CD14-positive monocyte (primary cell): ENCODE results near the gene PMF1. TPM values are rescaled to one million over a fixed set of nuclear protein-coding genes. Genes with fewer than 3 reads are reported as not detected.

Experiments used
- DNase-seq, 3 donors: peaks; one replicate each; pipeline ENCODE4 v3.0.0-alpha.2; 2011 to 2022
- H2AFZ ChIP-seq: 2 replicates; pipeline ENCODE4 v1.6.0; 2012; ENCODE audit warnings: mild to moderate bottlenecking, low read depth, low read length, inconsistent platforms; ENCODE audit not compliant: insufficient read depth, poor library complexity, severe bottlenecking
- H3K27ac ChIP-seq, 2 donors: 1 replicate in 1 of 2; 2 replicates in 1 of 2; pipeline ENCODE4 v1.5.1; 2012 to 2013; ENCODE audit warnings: low read length in 2 of 2, control low read depth in 1 of 2, inconsistent platforms in 1 of 2, low read depth in 1 of 2, mild to moderate bottlenecking in 1 of 2
- H3K27me3 ChIP-seq, 2 donors: one replicate each; pipeline versions ENCODE4 v1.6.0 to v1.6.1; 2011 to 2013; ENCODE audit warnings: low read length in 2 of 2; ENCODE audit not compliant: control insufficient read depth in 2 of 2, insufficient read depth in 2 of 2
- H3K36me3 ChIP-seq, 2 donors: replicated peaks in 1 of 2; 1 replicate in 1 of 2; 2 replicates in 1 of 2; pipeline versions ENCODE4 v1.5.1 to v1.6.1; 2012 to 2013; ENCODE audit warnings: low read length in 2 of 2, control low read depth in 1 of 2, inconsistent platforms in 1 of 2, mild to moderate bottlenecking in 1 of 2; ENCODE audit not compliant: insufficient read depth in 2 of 2, control insufficient read depth in 1 of 2
- H3K4me1 ChIP-seq, 2 donors: 1 replicate in 1 of 2; 2 replicates in 1 of 2; pipeline versions ENCODE4 v1.5.1 to v1.6.1; 2012 to 2013; ENCODE audit warnings: low read length in 2 of 2, control low read depth in 1 of 2, inconsistent platforms in 1 of 2, mild to moderate bottlenecking in 1 of 2, moderate library complexity in 1 of 2; ENCODE audit not compliant: insufficient read depth in 2 of 2, control insufficient read depth in 1 of 2
- H3K4me2 ChIP-seq: replicated peaks from 2 replicates; pipeline ENCODE3; 2012; ENCODE audit warnings: low read length, moderate library complexity, mild to moderate bottlenecking; ENCODE audit not compliant: poor library complexity, severe bottlenecking; ENCODE audit errors: extremely low read depth
- H3K4me3 ChIP-seq, 3 experiments: fragments of 200-600 bp in 1 of 3; sonication (generic) in 1 of 3; replicated peaks in 1 of 3; 1 replicate in 2 of 3; 2 replicates in 1 of 3; pipeline ENCODE4 v1.5.1; 2011 to 2013; ENCODE audit warnings: low read length in 3 of 3, mild to moderate bottlenecking in 3 of 3, control low read depth in 2 of 3, low read depth in 2 of 3, inconsistent platforms in 1 of 3, moderate library complexity in 1 of 3
- H3K79me2 ChIP-seq: 2 replicates; pipeline ENCODE4 v1.6.0; 2012; ENCODE audit warnings: mild to moderate bottlenecking, control low read depth, inconsistent platforms, low read length, moderate library complexity; ENCODE audit not compliant: insufficient read depth
- H3K9ac ChIP-seq: 2 replicates; pipeline ENCODE4 v1.6.0; 2017; ENCODE audit warnings: low read length, mild to moderate bottlenecking; ENCODE audit not compliant: insufficient read depth, poor library complexity, severe bottlenecking
- H3K9me3 ChIP-seq, 2 donors: replicated peaks in 1 of 2; 1 replicate in 1 of 2; 2 replicates in 1 of 2; pipeline versions ENCODE4 v1.5.1 to v1.6.1; 2012 to 2013; ENCODE audit warnings: low read length in 2 of 2, control low read depth in 1 of 2; ENCODE audit not compliant: control insufficient read depth in 1 of 2, insufficient read depth in 1 of 2
- H4K20me1 ChIP-seq: 2 replicates; pipeline ENCODE4 v1.6.0; 2012; ENCODE audit warnings: mild to moderate bottlenecking, low read length, control low read depth, moderate library complexity; ENCODE audit not compliant: insufficient read depth
- H3K27ac Mint-ChIP-seq, 7 donors: one replicate each; pipeline ENCODE4 v1.8.0; 2020; ENCODE audit warnings: mild to moderate bottlenecking in 7 of 7, mixed read lengths in 7 of 7, moderate library complexity in 6 of 7, inconsistent platforms in 2 of 7
- H3K27me3 Mint-ChIP-seq, 3 donors: one replicate each; pipeline ENCODE4 v1.8.0; 2021 to 2022; ENCODE audit warnings: low read depth in 3 of 3, mild to moderate bottlenecking in 3 of 3, mixed read lengths in 3 of 3, moderate library complexity in 3 of 3, inconsistent platforms in 1 of 3
- H3K36me3 Mint-ChIP-seq, 2 donors: one replicate each; pipeline ENCODE4 v1.8.0; 2020; ENCODE audit warnings: mixed read lengths in 2 of 2, inconsistent platforms in 1 of 2, mild to moderate bottlenecking in 1 of 2
- H3K4me1 Mint-ChIP-seq: one replicate; pipeline ENCODE4 v1.8.0; 2020; ENCODE audit warnings: mild to moderate bottlenecking, mixed read lengths
- H3K4me3 Mint-ChIP-seq, 2 donors: one replicate each; pipeline ENCODE4 v1.8.0; 2020; ENCODE audit warnings: mild to moderate bottlenecking in 2 of 2, mixed read lengths in 2 of 2, moderate library complexity in 1 of 2
- H3K9me3 Mint-ChIP-seq, 7 donors: one replicate each; pipeline ENCODE4 v1.8.0; 2020 to 2022; ENCODE audit warnings: mixed read lengths in 7 of 7, mild to moderate bottlenecking in 6 of 7, moderate library complexity in 6 of 7, inconsistent platforms in 2 of 7
- WGBS: methylation state at CpG from one replicate; pipeline ENCODE4 v1.1.5; 2013; ENCODE audit warnings: missing lambda C conversion rate; ENCODE audit not compliant: insufficient coverage; 5-methylcytosine and 5-hydroxymethylcytosine counted together
- intact Hi-C, 2 donors: fragments of 100-400 bp; cut with micrococcal nuclease; formaldehyde crosslinking; loops; one replicate each; pipeline versions ENCODE4 v1.15.0 to v1.15.1; 2023
- polyA plus RNA-seq, 3 donors: library from polyadenylated mRNA; depleted of rRNA in 1 of 3; unstranded in 2 of 3; stranded (reverse) in 1 of 3; fragments of 300-500 nt in 2 of 3; fragments of >200 nt in 1 of 3; fragmentation: Illumina TruSeq in 2 of 3; gene quantifications; 1 replicate in 2 of 3; 2 replicates in 1 of 3; pipeline ENCODE4 v1.2.3, GENCODE V29; 2012 to 2021
- TF ChIP-seq, protein P1 (sequence below): fragments of 200-600 bp; IDR thresholded peaks from one replicate; pipeline ENCODE4 v1.8.0; 2022; ENCODE audit warnings: antibody characterized with exemption, mild to moderate bottlenecking

Gene PMF1
- polyA plus RNA-seq, 3 donors, result 83.7 to 90.4 (median 86.1) TPM

DNA sequence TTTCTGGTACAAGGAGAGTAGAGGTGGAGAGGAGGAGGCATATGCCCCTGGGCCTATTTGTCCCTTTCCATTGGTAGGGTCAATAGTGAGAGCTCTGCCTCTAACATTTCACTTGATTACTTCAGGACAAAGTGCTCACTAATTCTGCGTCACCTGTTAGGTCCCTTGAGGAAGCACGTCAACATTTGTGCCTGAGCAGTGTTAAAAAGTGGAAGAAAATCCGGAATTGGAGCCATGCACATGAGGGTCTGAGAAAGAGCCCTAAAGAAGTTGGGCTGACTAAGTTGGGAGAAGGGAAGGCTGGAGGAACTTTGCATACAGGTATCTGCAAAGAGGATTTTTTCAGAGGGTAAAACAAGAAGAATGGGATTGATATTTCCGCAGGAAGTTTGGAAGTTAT is 17.0 kb upstream of the PMF1 start:
- no peak overlapping the region for H3K27ac ChIP-seq
- H3K4me2 ChIP-seq, result no peak overlapping the region
- H4K20me1 ChIP-seq, result peaks cover 54% of the 10 kb centered on the region
- no peak for DNase-seq
- intact Hi-C loops, result no loop called here
- H3K4me1 ChIP-seq, result peaks cover 31 to 48% of the 10 kb centered on the region in 2 donors
- WGBS, result 92% methylated on average over 4 of the region's 4 CpGs
- peaks cover 76% of the 10 kb centered on the region for H3K79me2 ChIP-seq
- H3K4me3 ChIP-seq, result no peak overlapping the region
- peaks cover 28 to 49% of the 10 kb centered on the region in 2 donors for H3K36me3 Mint-ChIP-seq
- H3K27me3 Mint-ChIP-seq, result peaks cover 0 to 1% (median 0%) of the 10 kb centered on the region in 3 donors
- no peak overlapping the region for H3K4me3 Mint-ChIP-seq
- no peaks in the 10 kb centered on the region for H3K9me3 ChIP-seq
- H3K27me3 ChIP-seq, result no peaks in the 10 kb centered on the region
- H3K36me3 ChIP-seq, result peaks cover 36 to 53% of the 10 kb centered on the region in 2 donors
- H3K4me1 Mint-ChIP-seq, result peaks cover 61% of the 10 kb centered on the region
- TF ChIP-seq, protein P1, sequence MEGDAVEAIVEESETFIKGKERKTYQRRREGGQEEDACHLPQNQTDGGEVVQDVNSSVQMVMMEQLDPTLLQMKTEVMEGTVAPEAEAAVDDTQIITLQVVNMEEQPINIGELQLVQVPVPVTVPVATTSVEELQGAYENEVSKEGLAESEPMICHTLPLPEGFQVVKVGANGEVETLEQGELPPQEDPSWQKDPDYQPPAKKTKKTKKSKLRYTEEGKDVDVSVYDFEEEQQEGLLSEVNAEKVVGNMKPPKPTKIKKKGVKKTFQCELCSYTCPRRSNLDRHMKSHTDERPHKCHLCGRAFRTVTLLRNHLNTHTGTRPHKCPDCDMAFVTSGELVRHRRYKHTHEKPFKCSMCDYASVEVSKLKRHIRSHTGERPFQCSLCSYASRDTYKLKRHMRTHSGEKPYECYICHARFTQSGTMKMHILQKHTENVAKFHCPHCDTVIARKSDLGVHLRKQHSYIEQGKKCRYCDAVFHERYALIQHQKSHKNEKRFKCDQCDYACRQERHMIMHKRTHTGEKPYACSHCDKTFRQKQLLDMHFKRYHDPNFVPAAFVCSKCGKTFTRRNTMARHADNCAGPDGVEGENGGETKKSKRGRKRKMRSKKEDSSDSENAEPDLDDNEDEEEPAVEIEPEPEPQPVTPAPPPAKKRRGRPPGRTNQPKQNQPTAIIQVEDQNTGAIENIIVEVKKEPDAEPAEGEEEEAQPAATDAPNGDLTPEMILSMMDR, result no peak
- H3K9ac ChIP-seq, result no peak overlapping the region
- H3K27ac Mint-ChIP-seq, result peak overlapping the region in 2 of 7 donors; percentile 23 to 59
- no peaks in the 10 kb centered on the region for H3K9me3 Mint-ChIP-seq
- no peak overlapping the region for H2AFZ ChIP-seq

DNA sequence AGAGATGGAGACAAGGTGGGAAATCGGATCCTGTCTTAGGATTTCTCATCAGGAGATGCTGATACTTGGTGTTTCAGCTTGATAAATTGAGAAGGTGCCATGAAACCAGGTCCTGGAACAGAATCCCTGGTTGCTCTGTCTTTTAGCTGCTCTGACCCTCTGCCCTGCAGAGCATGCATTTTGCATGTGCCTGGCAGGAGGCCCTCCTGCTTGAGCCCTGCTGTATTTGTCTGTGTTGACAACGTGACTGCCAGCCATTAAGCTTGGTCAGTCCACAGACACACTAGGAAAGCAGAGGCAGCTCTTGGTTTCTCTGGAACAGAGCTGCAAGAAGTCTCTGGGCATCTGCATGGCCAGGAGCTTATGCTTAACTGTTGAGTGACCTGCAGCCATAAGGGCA is 16.4 kb upstream of the PMF1 start:
- TF ChIP-seq, protein P1, result no peak
- Histone ChIP-seq H3K27me3 (no peaks in the 10 kb centered on the region), H3K4me3 (no peak overlapping the region), H4K20me1 (peaks cover 59% of the 10 kb centered on the region), H3K4me2 (no peak overlapping the region), H3K27ac (no peak overlapping the region), H3K9me3 (no peaks in the 10 kb centered on the region), H2AFZ (no peak overlapping the region), H3K4me1 (peaks cover 37 to 50% of the 10 kb centered on the region in 2 donors), H3K9ac (no peak overlapping the region), H3K79me2 (peaks cover 80% of the 10 kb centered on the region), H3K36me3 (peaks cover 36 to 58% of the 10 kb centered on the region in 2 donors)
- Mint-ChIP-seq H3K9me3 (no peaks in the 10 kb centered on the region), H3K4me3 (no peak overlapping the region), H3K27ac (no peak overlapping the region), H3K4me1 (peaks cover 57% of the 10 kb centered on the region), H3K27me3 (peaks cover 0 to 1% (median 0%) of the 10 kb centered on the region in 3 donors), H3K36me3 (peaks cover 28 to 49% of the 10 kb centered on the region in 2 donors)
- DNase-seq, result no peak
- intact Hi-C loops, result no loop called here
- WGBS, result 85% methylated on average over 1 of the region's 2 CpGs
